Activated CD8-positive, alpha-beta memory T cell treated with anti-CD3 and anti-CD28 coated beads for 1 hour (primary cell): ENCODE results near the gene CELF2.

Experiments used
- DNase-seq, 2 donors: peaks; one replicate each; pipeline ENCODE4 v3.0.0-alpha.2; 2020; ENCODE audit warnings: low read depth in 1 of 2; ENCODE audit errors: extremely low read depth in 1 of 2

The CELF2 gene

DNA sequence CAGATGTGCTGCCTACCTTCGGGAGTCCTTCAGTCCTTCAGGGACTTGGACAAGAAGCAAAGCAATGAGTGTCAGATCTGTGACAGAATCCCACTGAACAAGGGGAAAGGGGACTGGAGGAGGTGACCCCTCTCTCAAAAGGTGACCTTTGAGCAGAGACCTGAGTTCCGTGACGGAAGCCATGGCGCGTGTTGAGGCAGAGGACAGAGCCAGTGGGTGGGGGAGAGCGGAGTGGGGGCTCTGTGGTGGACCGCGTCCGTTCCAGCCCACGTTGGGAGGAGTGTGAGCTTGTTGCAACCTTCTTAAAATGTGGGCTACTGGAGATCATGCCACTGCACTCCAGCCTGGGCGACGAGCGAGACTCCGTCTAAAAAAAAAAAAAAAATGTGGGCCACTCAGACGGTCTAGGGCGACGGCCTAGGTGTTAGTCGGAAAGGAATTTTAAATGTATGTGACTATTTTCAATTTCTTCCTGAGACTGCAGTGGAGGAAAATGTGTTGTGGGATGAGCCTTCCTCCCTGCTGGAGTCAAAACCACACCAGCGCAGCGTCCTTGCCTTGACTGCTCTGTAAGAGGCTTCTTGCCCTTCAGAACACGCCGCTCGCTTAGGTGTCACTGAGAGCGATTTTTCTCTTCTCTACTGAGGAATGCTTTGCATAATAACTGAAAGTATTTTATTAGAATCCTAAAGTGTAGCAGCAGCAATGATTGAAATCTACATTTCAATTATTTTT is 272.7 kb downstream of the CELF2 start:
- DNase-seq, result no peak

DNA sequence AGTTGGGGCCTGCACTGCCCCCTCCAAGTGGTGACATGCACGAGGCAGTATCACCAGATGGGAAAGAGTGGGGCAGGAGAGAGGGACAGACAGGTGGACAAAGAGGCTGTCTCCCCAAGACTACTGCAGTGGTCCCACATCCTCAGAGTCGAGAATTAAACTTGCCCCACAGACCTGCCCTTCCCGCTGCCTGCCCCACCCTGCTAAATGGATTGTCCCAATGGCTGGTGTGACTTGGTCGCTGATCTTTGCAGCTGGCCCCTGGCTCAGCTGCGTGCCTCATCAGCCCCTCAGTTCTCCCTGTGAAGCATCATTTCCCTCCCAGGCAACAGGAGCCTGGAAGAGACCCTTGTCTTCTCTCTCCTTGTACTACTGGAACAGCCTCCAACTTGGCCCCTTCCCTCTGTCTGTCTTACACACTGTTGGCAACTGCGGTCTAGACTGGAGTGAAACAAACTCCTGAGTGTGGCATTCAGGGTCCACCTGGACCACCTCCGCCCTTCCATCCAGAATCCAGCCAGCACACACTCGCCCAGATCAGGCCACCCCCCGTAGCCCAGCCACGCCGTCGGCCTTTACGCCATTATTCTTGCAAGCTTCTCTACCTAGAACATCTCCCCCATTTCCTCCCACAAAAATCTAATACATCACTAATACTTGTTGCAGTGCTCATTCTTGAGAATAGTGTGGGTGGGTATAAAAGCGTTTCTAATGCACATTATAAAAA is 275.1 kb downstream of the CELF2 start:
- DNase-seq, result no peak

DNA sequence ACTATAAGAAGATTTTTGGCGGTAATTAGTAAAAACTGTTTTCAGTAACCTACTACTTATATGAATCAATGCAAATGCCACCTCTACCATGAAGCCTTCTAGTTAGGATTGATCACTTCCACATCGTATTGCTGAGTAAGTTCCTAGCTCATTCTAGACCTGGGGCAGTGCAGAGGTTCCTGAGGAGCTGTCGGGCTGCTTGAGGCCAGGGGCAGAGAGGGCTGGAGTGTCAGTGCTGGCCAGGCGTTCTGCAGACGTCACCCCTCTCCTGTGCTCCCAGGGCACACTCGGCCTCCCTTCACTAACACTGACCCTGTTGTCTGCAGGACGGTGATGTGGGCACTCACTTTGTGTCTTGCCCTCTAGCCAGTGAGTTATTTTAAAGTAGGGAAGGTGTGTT is 275.7 kb downstream of the CELF2 start:
- DNase-seq, result no peak

DNA sequence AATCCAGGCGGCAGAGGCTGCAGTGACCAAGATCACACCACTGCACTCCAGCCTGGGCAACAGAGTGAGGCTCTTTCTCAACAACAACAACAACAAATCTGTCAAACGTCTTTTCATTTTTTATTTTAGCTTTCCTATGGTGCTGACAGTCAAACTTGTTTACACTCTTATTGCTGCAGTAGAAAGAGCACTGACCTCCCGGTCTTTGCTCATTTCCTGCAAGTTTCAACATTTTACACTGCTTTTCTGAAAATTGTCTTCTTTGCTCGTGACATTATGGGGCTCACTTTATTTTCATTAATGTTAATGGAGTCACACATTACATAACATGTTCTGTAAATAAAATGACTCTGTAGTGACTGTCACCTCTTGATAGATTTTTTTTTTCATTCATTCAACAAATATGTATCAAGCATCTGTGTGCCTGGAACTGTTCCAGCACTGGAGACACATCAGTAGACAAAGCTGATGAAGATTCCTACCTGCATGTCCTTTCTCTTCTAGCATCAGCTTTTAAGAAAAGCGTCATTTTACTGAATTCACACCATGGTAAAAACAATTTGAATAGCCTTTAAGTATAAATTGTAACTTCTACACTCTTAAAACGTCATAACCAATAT is 277.3 kb downstream of the CELF2 start:
- no peak for DNase-seq

DNA sequence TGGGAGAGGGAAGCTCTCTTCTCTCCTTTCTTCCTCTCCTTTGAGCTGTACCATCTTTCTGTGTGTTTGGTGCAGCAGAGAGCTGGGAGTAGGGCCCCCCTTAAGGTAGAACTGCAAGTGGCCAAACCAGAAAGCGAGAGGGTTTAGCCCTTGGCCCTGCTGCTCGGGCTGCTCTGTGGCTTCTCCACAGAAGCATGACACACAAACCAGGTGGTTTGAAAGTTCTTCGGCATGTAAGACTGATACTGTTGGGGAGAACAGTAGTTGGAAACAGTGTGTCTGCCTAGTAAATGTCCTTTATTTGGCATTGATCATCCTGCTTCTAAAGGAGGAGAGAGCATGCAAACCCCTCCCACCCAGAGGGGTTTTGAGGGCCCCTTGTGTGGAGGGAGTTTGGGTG is 277.8 kb downstream of the CELF2 start:
- DNase-seq, result no peak

DNA sequence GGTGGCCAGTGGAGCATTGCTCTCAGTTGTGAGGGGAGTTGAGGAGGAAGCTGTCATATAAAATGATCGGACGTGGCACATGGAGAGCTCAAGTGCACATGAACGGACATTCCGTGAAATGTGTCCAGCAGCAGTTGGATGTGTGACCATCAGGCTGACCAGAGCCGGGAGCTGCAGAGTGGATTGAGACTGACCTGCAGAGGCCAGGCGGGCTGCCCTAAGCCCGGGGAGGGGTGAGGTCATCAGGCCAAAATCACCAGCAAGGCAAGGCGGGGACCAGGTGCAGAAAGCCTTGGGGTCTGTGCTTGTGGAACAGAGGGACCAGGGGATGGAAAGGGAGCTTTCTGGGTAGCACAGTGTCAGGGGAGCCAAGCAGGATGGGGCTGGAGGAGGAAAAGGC is 279.5 kb downstream of the CELF2 start:
- no peak for DNase-seq

DNA sequence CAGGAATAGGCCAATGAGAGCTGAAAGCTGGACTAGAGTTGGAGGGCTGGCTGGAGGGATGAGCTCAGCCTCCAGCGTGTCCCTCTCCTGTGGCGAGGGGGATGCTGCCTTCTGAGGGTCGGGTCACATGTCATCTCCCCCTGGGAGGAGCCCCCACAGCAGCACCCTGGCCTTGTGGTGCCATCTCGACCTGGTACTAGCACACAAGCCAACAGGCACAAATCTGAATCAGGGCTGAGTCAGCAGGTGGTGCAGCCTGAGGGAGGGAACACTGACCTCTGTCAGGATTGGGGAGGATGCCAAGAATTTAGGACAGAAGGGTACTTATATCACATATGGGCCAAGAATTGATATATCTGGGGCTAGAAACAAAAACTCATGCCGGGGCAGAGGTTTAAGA is 280.4 kb downstream of the CELF2 start:
- DNase-seq, result no peak

DNA sequence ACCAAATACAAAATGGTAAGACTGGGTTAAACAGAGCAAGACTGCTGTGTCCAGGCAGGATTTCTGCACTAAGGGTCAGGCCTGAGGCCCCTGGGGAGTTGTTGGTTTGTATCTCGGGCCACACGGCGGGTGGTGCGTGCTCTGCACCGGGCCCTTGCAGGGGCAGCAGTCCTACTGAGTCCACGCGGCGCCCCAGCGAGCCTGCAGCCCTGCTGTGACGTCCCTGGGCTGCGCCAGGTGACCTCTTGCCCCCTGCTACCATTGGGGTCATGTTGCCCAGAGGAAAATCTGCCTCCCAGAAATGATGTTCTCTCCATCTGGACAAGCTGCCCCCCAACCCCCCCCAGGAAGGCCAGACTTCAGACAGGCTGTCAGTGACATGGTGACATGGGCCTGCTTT is 281.5 kb downstream of the CELF2 start:
- no peak for DNase-seq

DNA sequence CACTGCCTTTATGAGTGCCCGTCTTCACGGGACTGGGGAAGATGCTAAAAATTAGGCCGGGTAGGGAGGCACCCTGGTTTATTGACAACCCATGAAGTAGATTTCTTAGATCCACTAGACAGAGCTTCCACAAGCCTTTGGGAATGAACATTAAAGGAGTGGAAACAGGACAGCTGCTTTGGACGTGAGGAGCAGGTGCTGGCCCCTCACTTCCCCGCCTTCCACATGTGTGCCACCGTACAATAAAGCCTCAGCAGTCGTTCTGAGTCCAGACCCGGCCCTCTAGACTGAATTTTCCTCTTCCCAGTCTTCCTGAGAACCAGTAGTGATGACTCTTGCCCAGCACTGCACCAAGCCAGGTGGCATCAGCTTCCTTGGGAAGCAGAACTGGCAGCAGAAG is 282.4 kb downstream of the CELF2 start:
- no peak for DNase-seq

DNA sequence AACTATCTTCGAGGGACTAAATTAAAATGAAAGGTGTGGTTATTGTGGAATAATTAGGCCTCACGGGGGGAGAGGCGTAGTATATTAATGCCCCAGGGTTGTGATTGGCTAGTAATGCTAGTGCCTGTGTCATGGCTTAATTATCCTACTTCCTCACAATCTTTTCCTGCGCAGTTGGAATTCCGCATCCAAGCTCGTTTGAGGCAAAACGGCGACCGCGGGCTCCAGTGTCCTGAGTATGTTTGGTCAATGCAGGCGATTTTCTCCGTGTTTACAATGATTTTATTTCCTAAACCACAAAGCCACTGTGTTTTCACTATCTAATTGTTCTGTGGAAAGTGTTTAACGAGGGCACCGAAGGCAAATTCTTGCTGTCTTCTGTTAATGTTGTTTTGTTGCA is 282.9 kb downstream of the CELF2 start:
- DNase-seq, result no peak

DNA sequence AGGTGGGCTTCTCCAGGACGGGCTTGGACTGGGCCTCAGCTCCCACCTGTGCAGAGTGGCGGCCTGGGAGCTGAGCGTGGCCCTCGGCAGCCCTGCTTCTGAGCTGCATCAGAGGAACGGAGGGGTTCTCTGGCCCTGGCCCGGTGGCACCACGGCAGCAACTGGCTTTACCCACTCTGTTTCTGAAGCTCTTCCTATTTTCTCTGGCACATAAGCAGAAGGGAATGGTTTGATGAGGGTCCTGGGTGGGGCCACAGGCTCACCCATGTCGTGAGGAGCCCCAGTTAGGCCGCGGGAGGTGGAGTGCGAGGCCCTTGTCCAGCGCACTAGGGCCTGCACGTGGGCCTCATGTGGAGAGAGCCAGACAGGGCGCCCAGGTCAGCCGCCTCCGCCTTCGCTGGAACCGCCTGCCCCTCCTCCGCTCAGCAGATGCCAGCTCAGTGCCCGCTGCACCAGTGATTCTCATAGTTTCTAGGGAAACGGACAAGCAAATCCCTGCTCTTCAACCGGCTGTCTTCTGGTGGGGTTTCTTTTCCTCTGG is 284.0 kb downstream of the CELF2 start:
- DNase-seq, result no peak

DNA sequence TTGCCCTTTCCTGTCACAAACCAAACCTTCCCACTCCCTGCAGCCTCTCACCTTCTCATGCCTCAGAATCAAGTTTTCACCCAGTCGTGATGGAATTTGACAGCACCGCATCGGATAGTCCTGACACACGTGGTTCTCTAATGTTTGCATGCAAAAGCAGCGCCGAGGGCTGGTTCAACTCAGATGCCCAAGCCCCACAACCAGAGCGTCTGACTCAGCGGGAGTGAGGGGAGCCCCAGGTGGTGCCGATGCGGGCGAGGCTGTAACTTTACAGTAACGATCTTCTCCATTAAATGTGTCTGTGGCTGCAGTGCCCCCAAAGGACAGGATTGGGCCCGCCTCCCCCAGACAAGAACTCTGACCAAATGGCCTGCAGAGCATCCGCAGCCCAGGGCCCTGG is 284.5 kb downstream of the CELF2 start:
- DNase-seq, result no peak

DNA sequence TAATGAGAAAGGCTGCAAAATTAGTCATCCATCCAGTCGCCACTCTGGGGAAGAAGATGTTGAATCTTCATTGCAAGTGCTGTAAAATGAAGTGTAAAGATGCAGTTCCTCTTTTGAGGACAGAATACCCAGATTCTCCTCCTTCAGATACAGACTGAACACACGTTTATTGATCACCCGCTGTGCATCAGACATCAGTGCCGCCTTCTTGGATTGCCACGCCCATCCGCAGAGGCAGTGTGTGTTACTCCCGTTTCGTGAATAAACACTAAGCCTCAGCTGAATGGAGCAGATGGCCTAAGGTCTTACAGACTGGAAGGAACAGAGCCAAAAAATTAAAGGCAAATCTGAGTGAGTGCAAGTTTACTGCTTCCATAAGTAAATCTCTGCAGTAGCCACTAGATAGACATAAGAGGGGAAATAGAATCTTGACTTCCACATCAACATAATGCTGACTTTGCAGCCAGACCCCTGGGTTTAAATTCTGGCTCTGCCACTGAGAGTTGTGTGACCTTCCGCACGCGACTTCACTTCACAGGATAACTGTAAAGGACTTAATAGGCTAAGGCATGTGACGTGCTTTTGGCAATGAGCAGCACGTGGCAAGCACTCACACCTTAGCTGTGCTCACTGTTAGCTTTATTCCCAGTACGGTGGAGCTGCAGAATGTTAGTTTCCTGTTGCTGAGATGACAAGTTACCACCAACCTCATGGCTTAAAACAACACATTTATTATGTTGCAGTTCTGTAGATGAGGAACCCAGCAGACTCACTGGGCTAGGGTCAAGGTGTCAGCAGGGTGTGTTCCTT is 285.9 kb downstream of the CELF2 start:
- DNase-seq, result no peak

DNA sequence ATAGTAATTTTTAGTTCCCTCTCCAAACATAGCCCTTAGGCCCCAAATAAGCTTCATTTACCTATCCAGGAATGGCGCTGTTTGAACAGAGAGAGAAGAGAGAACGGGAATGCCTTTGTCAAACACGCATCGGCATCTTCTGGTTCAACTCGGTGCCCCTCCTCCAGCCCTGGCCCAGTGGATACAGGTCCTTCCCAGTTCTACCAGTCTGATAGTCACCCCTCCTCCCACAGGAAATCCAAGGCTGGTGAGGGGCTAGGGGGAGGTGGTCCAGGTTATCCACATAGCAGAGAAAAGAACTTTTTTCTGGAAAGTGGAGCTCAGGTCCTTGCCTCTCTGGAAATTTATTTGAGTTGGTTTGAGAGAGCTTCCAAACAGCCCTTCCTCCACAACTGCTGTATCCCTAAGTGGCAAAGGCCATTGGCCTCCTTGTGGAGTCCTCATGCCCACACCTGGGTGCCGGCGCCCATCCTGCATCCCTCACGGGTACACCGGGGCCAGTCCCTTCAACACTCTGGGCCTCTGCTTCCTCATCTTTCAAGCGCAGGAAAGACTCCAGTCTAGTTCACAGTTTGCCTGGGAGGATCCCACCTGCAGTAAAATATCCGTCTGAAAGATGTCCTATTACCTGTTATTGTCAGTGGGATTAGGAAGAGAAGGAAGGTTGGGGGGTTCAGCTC is 287.4 kb downstream of the CELF2 start:
- no peak for DNase-seq

DNA sequence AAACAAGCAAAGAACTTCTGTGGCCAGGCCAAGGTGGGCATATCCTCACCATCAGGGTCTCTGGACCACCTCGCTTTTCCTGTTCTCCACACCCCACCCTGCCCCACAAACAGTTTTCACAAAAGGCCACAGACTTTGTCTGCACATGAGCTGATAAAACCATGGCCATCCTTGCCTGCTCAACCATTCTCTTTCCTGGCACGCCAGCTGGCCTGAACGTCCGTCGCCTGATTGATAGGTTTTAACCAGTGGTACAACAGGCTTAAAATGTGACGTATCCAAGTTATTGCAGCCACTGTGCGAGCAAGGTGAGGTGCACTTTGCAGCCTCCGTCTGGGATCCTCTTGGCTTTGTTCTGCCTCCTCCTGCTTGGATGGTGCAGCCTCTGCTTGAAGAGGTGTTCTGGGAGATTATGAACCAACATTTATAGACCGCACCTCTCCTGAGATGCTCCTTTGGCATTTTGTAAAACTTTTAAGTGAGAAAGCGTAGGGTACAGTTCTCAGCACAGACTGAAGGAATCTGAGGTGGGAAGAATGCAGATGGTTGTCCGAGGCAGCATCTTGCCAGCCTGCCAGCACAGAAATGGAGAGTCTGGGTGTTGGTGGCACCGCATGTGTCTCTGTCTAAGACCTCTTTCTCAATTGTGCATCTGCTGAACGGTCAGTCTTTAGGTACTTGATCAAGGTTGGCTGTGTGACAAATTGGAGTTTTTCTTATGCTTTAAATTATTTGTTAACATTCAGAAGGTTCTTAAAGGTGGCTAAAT is 288.3 kb downstream of the CELF2 start:
- no peak for DNase-seq

DNA sequence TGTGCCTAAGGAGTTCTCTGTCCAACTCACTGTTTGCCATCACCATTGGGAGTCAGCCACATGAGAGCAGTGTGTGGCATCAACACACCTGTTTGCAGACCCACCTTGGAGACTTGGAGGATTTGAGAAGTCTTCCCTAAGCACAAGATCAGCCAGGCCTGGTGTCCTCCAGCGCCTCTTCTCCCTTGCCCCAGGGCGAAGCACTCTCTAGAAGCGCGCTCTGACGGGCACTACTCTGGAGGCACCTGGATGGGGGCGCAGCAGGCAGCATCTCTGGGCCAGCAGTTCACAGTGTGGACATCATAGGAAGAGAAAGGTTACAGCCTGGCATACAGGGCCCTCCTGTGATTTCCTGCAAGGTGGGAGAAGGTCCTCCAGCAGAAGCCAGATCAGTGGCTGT is 289.3 kb downstream of the CELF2 start:
- DNase-seq, result no peak

DNA sequence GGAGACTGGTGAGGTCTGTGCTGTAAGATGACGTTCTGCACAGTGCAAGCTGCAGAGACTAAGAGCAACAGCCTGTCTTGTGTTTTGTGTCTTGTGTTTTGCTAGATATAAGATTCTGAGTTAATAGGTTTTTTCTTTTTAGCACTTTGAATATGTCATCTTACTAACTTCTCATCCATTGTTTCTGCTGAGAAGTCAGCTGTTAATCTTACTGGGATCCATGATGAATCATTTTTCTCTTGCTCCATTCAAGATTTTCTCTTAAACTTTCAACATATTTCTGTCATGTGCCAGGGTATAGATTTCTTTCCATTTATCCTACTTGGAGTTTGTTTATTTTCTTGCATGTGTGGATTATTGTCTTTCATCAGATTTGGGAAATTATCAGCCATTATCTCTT is 290.3 kb downstream of the CELF2 start:
- no peak for DNase-seq

DNA sequence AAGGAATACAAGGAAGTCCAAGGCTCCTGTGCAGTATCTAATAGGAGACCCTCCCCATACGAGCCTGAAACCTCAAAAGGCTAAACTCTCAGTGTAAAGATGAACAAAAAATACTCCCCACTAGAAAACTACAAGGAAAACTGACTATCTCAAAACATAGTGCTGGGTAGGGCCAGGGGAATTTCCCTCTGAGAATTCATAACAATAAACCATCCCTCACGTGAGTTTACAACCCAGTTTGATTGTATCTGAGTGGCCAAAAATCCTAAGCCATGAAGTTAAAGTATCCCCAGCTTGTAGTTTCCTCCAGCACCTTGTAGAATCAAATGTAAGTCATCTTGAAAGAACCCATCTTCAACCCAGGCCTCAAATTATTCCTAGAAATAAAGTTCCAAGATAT is 293.4 kb downstream of the CELF2 start:
- no peak for DNase-seq

DNA sequence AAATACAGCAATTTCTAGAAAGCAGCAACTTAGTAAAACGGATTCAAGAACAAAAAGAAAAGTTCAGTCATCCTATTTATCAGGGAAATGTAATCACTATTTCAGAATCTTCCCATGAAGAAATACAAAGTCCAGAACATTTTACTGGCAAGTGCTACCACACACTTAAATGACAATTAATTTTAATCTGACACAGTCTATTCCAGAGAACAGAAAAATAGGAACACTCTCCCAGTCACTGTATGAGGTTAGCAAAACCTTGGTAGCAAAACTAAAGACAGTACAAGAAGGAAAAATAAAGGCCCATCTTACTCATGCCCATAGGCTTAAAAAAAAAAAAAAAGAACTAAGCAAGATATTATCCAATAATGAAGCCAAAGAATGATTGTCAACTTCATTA is 295.8 kb downstream of the CELF2 start:
- no peak for DNase-seq
